K562 (cell line): ENCODE data around the gene SVBP. TPM values are rescaled to one million over a fixed set of nuclear protein-coding genes. Genes with fewer than 3 reads are reported as not detected.

ENCODE experiments used
- BDP1 ChIP-seq: IDR thresholded peaks from 3 replicates; pipeline ENCODE4 v1.6.1; 2011; ENCODE audit not compliant: insufficient read length, insufficient read depth
- CC2D1A ChIP-seq: fragments of 450-650 bp; IDR thresholded peaks from 2 replicates; pipeline ENCODE4 v1.6.1; 2017; ENCODE audit warnings: mild to moderate bottlenecking
- CHAMP1 ChIP-seq: fragments of 450-650 bp; IDR thresholded peaks from 2 replicates; pipeline ENCODE4 v1.6.1; 2016; ENCODE audit warnings: mild to moderate bottlenecking
- GABPB2 ChIP-seq: fragments of 250-450 bp; sonication (Bioruptor Pico); conservative IDR thresholded peaks from 2 replicates; pipeline ENCODE4 v1.5.1; 2021; ENCODE audit warnings: mild to moderate bottlenecking
- XRCC5 ChIP-seq: fragments of 200-400 bp; formaldehyde crosslinking; IDR thresholded peaks from 2 replicates; pipeline ENCODE4 v1.6.1; 2017; ENCODE audit warnings: low read depth, mild to moderate bottlenecking, low read length
- polyA plus RNA-seq, 8 experiments: library from polyadenylated mRNA; depleted of rRNA in 4 of 8; stranded (reverse) in 5 of 8; unstranded in 3 of 8; fragments of >200 nt; fragmentation: Nextera tagmentation in 2 of 8; fragmentation: Illumina TruSeq in 1 of 8; extraction: Ambion mirVana in 2 of 8; extraction: Trizol in 1 of 8; gene quantifications; 2 replicates each; pipeline versions ENCODE4 v1.2.1 to v1.2.3, GENCODE V29; 2011 to 2014; ENCODE audit warnings: inconsistent platforms in 1 of 8, missing spikeins in 1 of 8
- total RNA-seq, 7 experiments: library from RNA; depleted of rRNA in 6 of 7; stranded (reverse); fragments of >200 nt in 6 of 7; fragmentation: Illumina TruSeq in 2 of 7; extraction: Trizol in 2 of 7; gene quantifications; 2 replicates each; pipeline versions ENCODE4 v1.2.1 to v1.2.3, GENCODE V29; 2011 to 2021; ENCODE audit warnings: low replicate concordance in 1 of 7
- TF ChIP-seq, protein P1 (sequence below): fragments of 450-650 bp; IDR thresholded peaks from 2 replicates; pipeline ENCODE4 v1.6.1; 2016; ENCODE audit warnings: mild to moderate bottlenecking, moderate library complexity
- TF ChIP-seq, protein P2 (sequence below): fragments of 250-450 bp; sonication (Bioruptor Pico); IDR thresholded peaks from 2 replicates; pipeline ENCODE4 v1.4.0; 2020; ENCODE audit warnings: mild to moderate bottlenecking, moderate library complexity
- TF ChIP-seq, protein P3 (sequence below), 2 experiments: fragments of 450-650 bp; IDR thresholded peaks; 2 replicates each; pipeline ENCODE4 v1.6.1; 2016

SVBP gene
- total and polyA plus RNA-seq, 9 of the 15 experiments (the other 6 are each of a cell fraction or from before 2014, with no cell fraction given): 31.7 to 49.7 (median 40.0) TPM

DNA sequence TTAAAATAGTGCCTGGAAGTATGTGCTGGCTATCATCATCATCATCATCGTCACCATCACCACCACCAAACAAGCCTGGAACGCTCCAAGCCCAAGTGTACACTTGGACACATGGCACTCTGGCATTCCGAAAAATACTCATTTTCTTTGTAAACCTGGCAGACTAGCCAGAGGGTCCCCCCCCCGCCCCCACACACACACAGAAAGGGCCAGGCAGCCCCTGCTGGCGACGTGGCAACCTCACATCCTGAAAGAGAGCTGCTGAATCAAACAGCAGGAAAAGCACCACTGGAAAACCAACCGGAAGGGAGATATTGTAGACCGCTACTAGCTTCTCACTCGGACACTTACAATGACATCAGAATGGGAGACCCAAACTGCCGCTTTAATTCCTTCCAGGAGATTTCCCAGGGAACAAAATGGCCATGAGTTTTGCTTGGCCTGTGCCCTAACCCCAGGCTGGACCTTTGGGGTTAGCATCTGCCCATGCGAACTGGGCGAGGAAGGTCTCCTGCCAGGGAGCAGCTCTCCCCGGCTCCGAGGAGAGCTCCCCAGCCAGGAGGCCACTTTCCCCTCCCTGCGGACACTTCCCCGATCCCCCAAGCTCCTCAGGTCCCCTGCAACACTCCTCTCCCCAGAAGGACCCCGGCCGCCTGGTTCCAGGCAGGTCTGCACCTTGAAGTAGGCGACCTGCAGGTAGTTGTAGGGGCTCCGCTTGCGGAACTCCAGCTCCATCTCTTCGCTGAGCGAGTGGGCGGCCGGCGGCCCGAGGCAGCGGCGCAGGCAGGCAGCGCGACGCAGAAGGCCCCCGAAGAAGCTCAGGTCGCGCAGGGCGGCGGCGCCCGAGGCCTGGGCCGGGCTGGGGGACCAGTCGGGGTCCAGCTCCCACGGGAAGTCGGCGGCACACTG lies 51.1 kb downstream of the SVBP start (continued):
- TF ChIP-seq, protein P1, sequence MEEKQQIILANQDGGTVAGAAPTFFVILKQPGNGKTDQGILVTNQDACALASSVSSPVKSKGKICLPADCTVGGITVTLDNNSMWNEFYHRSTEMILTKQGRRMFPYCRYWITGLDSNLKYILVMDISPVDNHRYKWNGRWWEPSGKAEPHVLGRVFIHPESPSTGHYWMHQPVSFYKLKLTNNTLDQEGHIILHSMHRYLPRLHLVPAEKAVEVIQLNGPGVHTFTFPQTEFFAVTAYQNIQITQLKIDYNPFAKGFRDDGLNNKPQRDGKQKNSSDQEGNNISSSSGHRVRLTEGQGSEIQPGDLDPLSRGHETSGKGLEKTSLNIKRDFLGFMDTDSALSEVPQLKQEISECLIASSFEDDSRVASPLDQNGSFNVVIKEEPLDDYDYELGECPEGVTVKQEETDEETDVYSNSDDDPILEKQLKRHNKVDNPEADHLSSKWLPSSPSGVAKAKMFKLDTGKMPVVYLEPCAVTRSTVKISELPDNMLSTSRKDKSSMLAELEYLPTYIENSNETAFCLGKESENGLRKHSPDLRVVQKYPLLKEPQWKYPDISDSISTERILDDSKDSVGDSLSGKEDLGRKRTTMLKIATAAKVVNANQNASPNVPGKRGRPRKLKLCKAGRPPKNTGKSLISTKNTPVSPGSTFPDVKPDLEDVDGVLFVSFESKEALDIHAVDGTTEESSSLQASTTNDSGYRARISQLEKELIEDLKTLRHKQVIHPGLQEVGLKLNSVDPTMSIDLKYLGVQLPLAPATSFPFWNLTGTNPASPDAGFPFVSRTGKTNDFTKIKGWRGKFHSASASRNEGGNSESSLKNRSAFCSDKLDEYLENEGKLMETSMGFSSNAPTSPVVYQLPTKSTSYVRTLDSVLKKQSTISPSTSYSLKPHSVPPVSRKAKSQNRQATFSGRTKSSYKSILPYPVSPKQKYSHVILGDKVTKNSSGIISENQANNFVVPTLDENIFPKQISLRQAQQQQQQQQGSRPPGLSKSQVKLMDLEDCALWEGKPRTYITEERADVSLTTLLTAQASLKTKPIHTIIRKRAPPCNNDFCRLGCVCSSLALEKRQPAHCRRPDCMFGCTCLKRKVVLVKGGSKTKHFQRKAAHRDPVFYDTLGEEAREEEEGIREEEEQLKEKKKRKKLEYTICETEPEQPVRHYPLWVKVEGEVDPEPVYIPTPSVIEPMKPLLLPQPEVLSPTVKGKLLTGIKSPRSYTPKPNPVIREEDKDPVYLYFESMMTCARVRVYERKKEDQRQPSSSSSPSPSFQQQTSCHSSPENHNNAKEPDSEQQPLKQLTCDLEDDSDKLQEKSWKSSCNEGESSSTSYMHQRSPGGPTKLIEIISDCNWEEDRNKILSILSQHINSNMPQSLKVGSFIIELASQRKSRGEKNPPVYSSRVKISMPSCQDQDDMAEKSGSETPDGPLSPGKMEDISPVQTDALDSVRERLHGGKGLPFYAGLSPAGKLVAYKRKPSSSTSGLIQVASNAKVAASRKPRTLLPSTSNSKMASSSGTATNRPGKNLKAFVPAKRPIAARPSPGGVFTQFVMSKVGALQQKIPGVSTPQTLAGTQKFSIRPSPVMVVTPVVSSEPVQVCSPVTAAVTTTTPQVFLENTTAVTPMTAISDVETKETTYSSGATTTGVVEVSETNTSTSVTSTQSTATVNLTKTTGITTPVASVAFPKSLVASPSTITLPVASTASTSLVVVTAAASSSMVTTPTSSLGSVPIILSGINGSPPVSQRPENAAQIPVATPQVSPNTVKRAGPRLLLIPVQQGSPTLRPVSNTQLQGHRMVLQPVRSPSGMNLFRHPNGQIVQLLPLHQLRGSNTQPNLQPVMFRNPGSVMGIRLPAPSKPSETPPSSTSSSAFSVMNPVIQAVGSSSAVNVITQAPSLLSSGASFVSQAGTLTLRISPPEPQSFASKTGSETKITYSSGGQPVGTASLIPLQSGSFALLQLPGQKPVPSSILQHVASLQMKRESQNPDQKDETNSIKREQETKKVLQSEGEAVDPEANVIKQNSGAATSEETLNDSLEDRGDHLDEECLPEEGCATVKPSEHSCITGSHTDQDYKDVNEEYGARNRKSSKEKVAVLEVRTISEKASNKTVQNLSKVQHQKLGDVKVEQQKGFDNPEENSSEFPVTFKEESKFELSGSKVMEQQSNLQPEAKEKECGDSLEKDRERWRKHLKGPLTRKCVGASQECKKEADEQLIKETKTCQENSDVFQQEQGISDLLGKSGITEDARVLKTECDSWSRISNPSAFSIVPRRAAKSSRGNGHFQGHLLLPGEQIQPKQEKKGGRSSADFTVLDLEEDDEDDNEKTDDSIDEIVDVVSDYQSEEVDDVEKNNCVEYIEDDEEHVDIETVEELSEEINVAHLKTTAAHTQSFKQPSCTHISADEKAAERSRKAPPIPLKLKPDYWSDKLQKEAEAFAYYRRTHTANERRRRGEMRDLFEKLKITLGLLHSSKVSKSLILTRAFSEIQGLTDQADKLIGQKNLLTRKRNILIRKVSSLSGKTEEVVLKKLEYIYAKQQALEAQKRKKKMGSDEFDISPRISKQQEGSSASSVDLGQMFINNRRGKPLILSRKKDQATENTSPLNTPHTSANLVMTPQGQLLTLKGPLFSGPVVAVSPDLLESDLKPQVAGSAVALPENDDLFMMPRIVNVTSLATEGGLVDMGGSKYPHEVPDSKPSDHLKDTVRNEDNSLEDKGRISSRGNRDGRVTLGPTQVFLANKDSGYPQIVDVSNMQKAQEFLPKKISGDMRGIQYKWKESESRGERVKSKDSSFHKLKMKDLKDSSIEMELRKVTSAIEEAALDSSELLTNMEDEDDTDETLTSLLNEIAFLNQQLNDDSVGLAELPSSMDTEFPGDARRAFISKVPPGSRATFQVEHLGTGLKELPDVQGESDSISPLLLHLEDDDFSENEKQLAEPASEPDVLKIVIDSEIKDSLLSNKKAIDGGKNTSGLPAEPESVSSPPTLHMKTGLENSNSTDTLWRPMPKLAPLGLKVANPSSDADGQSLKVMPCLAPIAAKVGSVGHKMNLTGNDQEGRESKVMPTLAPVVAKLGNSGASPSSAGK: no peak
- TF ChIP-seq CHAMP1: no peak
- TF ChIP-seq XRCC5: 0 out of 2 replicates have a peak, but pooled peaks have one; percentile 19
- TF ChIP-seq, protein P2, sequence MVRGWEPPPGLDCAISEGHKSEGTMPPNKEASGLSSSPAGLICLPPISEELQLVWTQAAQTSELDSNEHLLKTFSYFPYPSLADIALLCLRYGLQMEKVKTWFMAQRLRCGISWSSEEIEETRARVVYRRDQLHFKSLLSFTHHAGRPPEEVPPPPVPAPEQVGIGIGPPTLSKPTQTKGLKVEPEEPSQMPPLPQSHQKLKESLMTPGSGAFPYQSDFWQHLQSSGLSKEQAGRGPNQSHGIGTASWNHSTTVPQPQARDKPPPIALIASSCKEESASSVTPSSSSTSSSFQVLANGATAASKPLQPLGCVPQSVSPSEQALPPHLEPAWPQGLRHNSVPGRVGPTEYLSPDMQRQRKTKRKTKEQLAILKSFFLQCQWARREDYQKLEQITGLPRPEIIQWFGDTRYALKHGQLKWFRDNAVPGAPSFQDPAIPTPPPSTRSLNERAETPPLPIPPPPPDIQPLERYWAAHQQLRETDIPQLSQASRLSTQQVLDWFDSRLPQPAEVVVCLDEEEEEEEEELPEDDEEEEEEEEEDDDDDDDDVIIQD (CRISPR knock-in tag): no peak
- TF ChIP-seq, protein P3, sequence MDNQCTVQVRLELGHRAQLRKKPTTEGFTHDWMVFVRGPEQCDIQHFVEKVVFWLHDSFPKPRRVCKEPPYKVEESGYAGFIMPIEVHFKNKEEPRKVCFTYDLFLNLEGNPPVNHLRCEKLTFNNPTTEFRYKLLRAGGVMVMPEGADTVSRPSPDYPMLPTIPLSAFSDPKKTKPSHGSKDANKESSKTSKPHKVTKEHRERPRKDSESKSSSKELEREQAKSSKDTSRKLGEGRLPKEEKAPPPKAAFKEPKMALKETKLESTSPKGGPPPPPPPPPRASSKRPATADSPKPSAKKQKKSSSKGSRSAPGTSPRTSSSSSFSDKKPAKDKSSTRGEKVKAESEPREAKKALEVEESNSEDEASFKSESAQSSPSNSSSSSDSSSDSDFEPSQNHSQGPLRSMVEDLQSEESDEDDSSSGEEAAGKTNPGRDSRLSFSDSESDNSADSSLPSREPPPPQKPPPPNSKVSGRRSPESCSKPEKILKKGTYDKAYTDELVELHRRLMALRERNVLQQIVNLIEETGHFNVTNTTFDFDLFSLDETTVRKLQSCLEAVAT (IDR thresholded peaks at IDR 0.05): no peak
- TF ChIP-seq BDP1: no peak
- no peak for TF ChIP-seq CC2D1A
- no peak for TF ChIP-seq GABPB2 (CRISPR knock-in tag)
